Glomerular endothelial cell (primary cell): ENCODE results near the gene HOXA11. TPM values are rescaled to one million over a fixed set of nuclear protein-coding genes. Genes with fewer than 3 reads are reported as not detected.

Source experiments
- DNase-seq: peaks from one replicate; pipeline ENCODE4 v3.0.0-alpha.2; 2011; ENCODE audit warnings: low read depth, low spot score; ENCODE audit errors: extremely low read depth
- total RNA-seq: library from RNA; depleted of rRNA; stranded (reverse); fragments of >200 nt; gene quantifications from 2 replicates; pipeline ENCODE4 v1.2.3, GENCODE V29; 2015

HOXA11 gene
- total RNA-seq, 1 donor from 2014 or later = 2.0 TPM

- DNase-seq = no peak
Observed at GRCh38 chr7:27207348-27207985, 22.4 kb upstream of the HOXA11 start.

DNA sequence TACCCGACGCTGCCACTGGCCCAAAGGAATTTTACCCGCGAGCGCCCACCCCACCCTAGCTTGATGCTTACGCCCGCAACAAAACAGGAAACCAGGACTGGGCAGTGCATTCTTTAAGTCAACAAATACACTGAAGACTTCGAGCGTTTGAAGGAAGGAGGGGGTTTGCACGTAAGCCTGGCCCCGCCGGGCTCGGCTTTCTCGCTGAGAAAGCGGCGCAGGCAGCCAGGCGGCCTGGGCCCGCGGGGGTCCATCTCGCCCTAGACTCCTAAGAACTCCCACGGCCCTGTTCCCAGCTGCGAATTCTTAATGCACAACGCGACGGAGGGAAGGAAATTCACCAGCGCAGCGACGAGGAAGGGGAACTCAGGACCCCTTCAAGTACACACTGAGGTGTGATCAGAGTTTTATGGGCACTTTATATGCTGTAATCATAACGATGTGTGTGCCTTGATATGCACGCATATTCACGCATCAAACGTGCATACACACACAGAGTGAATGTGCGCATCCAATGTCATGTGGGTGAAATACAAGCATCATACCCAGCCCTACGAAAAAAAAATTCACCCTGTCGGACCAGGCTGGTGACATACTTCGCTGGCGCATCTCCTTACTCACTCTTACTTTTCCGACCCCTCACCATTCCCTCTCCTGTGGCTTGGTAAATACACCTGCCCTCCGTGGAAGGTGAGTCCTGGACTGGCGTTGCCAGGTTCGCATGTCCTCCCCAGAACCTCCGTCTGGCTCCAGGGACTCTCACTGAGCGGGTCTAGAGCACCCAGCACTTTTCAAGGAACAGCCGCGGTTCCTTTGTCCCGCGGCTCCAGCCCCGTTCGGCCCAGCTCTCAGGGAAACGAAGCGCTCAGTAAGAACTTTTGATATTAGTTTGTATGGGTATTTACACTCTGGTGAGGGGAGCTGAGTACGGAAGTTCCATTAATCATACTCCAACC lies 20.6 kb upstream of the HOXA11 start:
- DNase-seq = no peak

- no peak for DNase-seq
Observed at GRCh38 chr7:27204851-27205322, 19.9 kb upstream of the HOXA11 start.

DNA sequence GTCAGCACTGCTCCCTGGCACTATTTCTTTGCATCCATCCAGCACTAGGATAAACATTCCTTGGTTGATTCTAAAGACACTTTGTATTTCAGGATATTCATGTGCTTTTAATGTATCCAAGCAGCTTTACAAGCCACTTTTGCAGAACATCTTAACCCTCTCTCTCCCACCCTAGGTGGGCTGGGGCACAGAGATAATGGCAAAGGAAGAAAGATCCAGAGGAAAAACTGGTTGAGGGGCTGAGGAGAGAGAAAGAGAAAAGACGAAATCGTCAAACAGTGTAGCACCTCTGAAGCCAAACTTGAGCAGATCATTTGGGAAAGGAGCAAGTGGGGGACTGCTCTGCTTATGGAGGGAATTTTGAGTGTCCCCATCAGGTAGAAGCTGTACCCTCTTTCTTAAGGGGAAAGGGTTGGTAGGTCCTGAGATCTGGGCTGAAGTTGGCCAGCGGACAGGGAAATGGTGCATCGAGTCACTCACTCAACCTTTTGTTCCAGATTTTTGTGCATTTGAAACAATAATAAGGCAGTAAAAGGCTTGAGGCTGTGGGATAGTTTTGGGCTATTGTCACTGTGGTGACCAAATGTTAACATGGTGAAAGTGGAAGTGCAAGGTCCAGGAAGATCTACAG lies 19.0 kb upstream of the HOXA11 start:
- DNase-seq = no peak

DNA sequence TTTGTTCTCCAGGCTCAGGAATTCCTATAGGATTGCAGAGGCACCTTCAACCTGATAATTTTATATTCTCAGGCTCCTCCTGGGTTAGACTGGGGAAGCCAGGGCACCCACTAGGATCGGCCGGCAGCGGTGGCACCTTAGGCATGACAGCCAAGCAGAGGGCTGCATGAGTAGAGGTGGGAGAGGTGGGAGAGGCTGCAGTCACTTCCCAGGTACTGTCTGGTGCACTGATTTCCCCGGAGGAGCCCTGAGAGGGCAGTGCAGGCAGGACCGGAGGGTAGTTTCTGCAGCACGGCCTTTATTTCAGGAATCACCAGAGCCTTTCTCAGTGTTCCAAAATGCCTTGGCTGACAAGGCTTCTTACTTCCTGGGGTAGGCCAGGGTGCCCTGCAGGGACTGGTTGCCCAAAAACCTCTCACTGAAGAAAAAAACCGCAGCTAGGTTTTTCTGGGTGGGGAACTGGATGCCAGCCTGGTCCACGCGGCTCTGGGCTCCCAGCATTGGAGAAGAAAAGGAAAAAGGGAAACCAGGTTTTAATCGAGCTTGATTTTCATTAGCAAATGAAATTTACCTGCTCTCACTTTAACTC lies 18.4 kb upstream of the HOXA11 start:
- DNase-seq = no peak

DNA sequence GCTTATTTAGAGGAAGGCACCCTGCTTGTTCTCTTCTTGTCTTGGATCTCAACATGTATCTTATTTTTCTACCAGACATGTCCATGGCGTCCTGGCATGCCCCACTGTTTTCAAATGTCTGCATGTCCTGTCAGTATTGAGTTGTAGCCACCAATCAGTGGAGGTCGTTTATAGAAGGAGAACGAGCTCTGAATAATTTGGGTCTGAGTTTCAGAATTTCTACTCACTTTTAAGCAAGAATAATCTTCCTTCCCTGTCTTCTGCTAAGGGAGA lies 17.8 kb upstream of the HOXA11 start:
- DNase-seq = no peak

GRCh38 chr7:27202018-27202861 lies 17.2 kb upstream of the HOXA11 start:
- no peak for DNase-seq

DNA sequence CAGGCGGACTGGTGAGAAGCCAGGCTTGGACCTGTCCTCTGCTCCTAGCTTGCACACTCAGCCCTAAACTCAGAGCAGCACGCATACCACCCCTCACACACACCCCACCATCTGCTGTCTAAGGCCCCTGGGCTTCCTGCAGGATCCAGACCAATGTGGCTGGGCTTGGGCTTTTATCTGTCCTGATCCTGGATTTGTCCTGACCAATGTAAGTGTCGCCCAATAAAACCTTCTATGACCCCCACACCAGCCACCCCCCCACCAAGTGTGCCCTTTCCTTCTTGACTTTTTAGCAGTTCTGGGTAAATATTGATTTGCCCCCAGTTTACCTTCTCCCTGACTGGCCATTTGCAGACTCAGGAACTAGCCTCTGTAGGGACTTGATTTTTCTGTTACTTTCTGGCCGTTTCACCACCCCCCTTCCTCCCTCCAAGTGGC lies 16.6 kb upstream of the HOXA11 start:
- no peak for DNase-seq

GRCh38 chr7:27200761-27201579 lies 15.9 kb upstream of the HOXA11 start:
- DNase-seq = no peak

- DNase-seq = no peak
Observed at GRCh38 chr7:27199849-27200760, 15.1 kb upstream of the HOXA11 start, which contains the start of gene HOXA13. Gene HOXA13 (minus strand): TSS chr7:27200091. CDS start chr7:27200077, 14 bp downstream.

GRCh38 chr7:27198871-27199801 lies 14.1 kb upstream of the HOXA11 start:
- no peak for DNase-seq

GRCh38 chr7:27198138-27198841 lies 13.3 kb upstream of the HOXA11 start:
- no peak for DNase-seq

GRCh38 chr7:27197137-27198042 lies 12.4 kb upstream of the HOXA11 start:
- DNase-seq = no peak

GRCh38 chr7:27196287-27196767 lies 11.3 kb upstream of the HOXA11 start:
- DNase-seq = no peak

- DNase-seq = no peak
Observed at GRCh38 chr7:27194686-27195379, 9.8 kb upstream of the HOXA11 start.
